Stomach (tissue), 9 donors: ENCODE data around the gene G0S2. TPM values are rescaled to one million over a fixed set of nuclear protein-coding genes. Genes with fewer than 3 reads are reported as not detected.
A peak's percentile ranks its signal among the peaks of the same experiment; 100 is the strongest.

Experiments
- DNase-seq, 2 donors: peaks; one replicate each; pipeline versions ENCODE4 v3.0.0 to v3.0.0-alpha.2; 2013 to 2019
- H3K27ac ChIP-seq, 5 donors: fragments of 200-600 bp in 4 of 5; sonication (generic) in 4 of 5; one replicate each; pipeline ENCODE4 v1.5.1; 2013 to 2019; ENCODE audit warnings: mild to moderate bottlenecking in 1 of 5, moderate library complexity in 1 of 5
- H3K27me3 ChIP-seq, 3 donors: fragments of 200-600 bp; sonication (generic); one replicate each; pipeline ENCODE4 v1.5.1; 2017 to 2019; ENCODE audit warnings: mixed run types in 1 of 3
- H3K36me3 ChIP-seq, 4 donors: fragments of 200-600 bp; sonication (generic); 1 replicate in 3 of 4; 2 replicates in 1 of 4; pipeline ENCODE4 v1.5.1; 2016 to 2019
- H3K4me1 ChIP-seq, 4 donors: fragments of 200-600 bp; sonication (generic); one replicate each; pipeline ENCODE4 v1.5.1; 2016 to 2019
- H3K4me3 ChIP-seq, 4 donors: fragments of 200-600 bp; sonication (generic) in 3 of 4; one replicate each; pipeline ENCODE4 v1.5.1; 2016 to 2019; ENCODE audit warnings: mild to moderate bottlenecking in 1 of 4
- H3K9me3 ChIP-seq, 4 donors: fragments of 200-600 bp; sonication (generic); one replicate each; pipeline ENCODE4 v1.5.1; 2016 to 2019
- EP300 ChIP-seq: sonication (generic); formaldehyde crosslinking; IDR thresholded peaks from one replicate; pipeline ENCODE4 v1.6.1; 2017; ENCODE audit warnings: antibody characterized with exemption
- POLR2A ChIP-seq, 4 donors: fragments of 450-650 bp; IDR thresholded peaks; one replicate each; pipeline ENCODE4 v1.6.1; 2016; ENCODE audit warnings: antibody characterized with exemption in 4 of 4, control low read depth in 2 of 4, mild to moderate bottlenecking in 1 of 4, moderate library complexity in 1 of 4
- POLR2AphosphoS5 ChIP-seq, 3 donors: sonication (generic); formaldehyde crosslinking; IDR thresholded peaks; one replicate each; pipeline ENCODE4 v1.6.1; 2016; ENCODE audit warnings: antibody characterized with exemption in 3 of 3
- WGBS, 5 donors: extraction: QIAGEN DNeasy Blood & Tissue Kit in 3 of 5; methylation state at CpG; one replicate each; pipeline versions ENCODE4 v1.1.5 to v1.1.7; 2013 to 2018; 5-methylcytosine and 5-hydroxymethylcytosine counted together
- intact Hi-C: fragments of 100-400 bp; cut with DNase I; formaldehyde crosslinking; loops from one replicate; pipeline ENCODE4 v1.15.1; 2023; ENCODE audit warnings: low total_unique reads
- polyA plus RNA-seq, 3 donors: library from polyadenylated mRNA; stranded (reverse); fragments of 200-250 nt; gene quantifications; one replicate each; pipeline ENCODE4 v1.2.3, GENCODE V29; 2013
- total RNA-seq, 5 donors: library from RNA; depleted of rRNA; stranded (reverse); fragments of >200 nt; gene quantifications; one replicate each; pipeline versions ENCODE4 v1.1.0 to v1.2.3, GENCODE V29; 2014 to 2016
- TF ChIP-seq, protein P1 (sequence below), 7 experiments: fragments of 450-650 bp in 4 of 7; fragments of 200-600 bp in 3 of 7; sonication (generic) in 3 of 7; IDR thresholded peaks; one replicate each; pipeline ENCODE4 v1.5.1; 2016 to 2019; ENCODE audit warnings: antibody characterized with exemption in 7 of 7, control low read depth in 2 of 7, mild to moderate bottlenecking in 1 of 7
- donor health status: healthy with polysubstance abuse.
- donor health status: Bipolar disorder and iron deficiency.
- donor health status: healthy.

Gene G0S2
- total and polyA plus RNA-seq, 8 donors: 11.0 to 227 (median 49.1) TPM; not detected in 1

DNA sequence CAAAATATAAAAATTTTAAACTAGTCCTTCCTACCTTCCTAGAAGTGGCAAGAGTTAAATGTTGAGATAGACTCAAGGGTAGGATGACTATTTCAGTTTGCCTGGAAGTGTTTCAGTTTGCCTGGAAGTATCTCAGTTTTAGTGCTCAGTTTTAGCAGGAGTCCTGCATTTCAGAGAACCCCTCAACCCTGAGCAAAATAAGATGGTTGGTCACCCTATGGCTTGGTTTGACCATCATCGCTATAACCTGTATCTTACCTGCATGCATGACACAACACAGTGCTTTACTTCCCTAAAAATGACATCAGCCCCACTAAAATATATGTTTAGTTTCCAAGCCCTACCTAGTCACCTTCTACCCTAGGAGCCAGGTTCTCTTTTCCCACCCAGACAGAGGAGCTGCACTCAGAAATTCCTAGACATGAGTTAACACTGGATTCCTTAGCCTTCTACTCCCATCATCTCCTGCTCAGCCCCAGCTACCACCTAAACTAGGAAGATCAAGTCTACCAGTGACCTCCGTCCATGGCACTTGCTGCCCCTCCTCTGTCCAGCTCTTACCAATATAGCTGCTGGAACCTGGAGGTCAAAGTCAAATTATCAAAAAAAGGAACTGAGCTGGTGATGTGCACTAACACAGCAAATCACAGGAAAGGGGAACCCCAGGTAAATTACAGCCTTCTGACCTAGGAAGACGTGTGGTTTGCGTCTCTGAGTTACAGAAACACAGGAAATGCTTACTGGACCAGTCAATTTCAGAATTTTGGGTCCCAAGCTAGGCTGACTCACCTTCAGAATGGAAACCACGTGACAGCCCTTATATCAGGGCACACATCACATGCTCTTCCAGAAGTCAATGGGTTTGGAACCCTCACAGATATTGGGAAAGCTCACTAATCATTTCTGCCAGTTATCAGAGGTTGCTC lies 2.2 kb upstream of the G0S2 start:
- H3K27ac ChIP-seq: peak overlapping the region; percentile 61 to 84 (median 76)
- peaks cover 22 to 41% (median 33%) of the 10 kb centered on the region in 4 donors for H3K4me1 ChIP-seq
- no peak for DNase-seq
- intact Hi-C loops: no loop called here
- H3K27me3 ChIP-seq: peaks cover 0 to 7% (median 0%) of the 10 kb centered on the region in 3 donors
- no peaks in the 10 kb centered on the region for H3K9me3 ChIP-seq
- no peak for TF ChIP-seq POLR2A (IDR thresholded peaks at IDR 0.05)
- no peak for TF ChIP-seq EP300
- peak in 1 of 3 donors; percentile 22 for TF ChIP-seq POLR2AphosphoS5 (IDR thresholded peaks at IDR 0.05)
- no peak overlapping the region for H3K4me3 ChIP-seq
- H3K36me3 ChIP-seq: no peaks in the 10 kb centered on the region
- WGBS, 5 donors: 39 to 55% (median 46%) methylated on average over 5 of the region's 5 CpGs

DNA sequence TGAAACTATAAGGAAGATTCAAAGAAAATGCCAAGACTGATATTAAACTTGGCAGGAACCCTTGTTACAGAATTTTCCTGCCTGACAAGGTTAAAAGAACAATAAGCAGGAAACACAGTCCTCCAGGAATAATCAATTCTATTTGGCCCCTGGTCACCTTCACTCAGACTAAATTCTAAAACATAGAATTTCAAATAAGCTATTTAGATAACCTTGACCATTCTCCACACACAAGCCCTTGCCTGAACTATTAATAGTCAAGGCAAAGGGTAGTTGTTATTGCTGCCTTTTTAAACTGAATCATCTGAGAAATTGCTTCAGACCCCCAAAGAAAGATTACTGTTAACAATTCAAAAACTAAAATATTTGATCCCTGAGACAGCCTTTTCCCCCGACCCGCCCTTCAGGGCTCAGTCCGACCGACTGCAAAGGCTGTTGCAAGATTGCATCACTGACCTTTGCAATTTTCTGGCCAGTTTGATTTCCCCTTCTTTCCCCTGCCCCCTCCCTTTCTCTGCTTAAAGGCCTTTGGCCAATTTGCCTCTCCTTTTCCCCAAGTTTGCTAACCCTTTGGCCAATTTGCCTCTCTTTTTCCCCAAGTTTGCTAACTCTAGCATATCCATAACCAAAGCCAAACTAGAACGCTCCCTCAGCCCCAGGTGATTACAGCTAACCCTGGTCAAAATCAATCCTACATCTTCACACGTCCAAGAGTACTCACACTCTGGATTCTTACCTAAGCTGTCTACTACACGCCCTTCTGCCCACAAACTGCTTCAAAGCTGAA lies 1.4 kb upstream of the G0S2 start:
- Histone ChIP-seq H3K4me3 (no peak overlapping the region), H3K27me3 (peaks cover 0 to 7% (median 0%) of the 10 kb centered on the region in 3 donors), H3K4me1 (peaks cover 22 to 41% (median 33%) of the 10 kb centered on the region in 4 donors), H3K36me3 (no peaks in the 10 kb centered on the region), H3K9me3 (no peaks in the 10 kb centered on the region), H3K27ac (peak overlapping the region; percentile 37 to 84 (median 76))
- TF ChIP-seq POLR2AphosphoS5 (IDR thresholded peaks at IDR 0.05) (peak in 1 of 3 donors; percentile 2), EP300 (no peak)
- TF ChIP-seq, protein P1, sequence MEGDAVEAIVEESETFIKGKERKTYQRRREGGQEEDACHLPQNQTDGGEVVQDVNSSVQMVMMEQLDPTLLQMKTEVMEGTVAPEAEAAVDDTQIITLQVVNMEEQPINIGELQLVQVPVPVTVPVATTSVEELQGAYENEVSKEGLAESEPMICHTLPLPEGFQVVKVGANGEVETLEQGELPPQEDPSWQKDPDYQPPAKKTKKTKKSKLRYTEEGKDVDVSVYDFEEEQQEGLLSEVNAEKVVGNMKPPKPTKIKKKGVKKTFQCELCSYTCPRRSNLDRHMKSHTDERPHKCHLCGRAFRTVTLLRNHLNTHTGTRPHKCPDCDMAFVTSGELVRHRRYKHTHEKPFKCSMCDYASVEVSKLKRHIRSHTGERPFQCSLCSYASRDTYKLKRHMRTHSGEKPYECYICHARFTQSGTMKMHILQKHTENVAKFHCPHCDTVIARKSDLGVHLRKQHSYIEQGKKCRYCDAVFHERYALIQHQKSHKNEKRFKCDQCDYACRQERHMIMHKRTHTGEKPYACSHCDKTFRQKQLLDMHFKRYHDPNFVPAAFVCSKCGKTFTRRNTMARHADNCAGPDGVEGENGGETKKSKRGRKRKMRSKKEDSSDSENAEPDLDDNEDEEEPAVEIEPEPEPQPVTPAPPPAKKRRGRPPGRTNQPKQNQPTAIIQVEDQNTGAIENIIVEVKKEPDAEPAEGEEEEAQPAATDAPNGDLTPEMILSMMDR (IDR thresholded peaks at IDR 0.05): no peak
- WGBS, 5 donors: 25 to 49% (median 45%) methylated on average over 7 of the region's 7 CpGs
- DNase-seq: no peak
- intact Hi-C loops: no loop called here

- peak; percentile 38 to 71 for DNase-seq
- Histone ChIP-seq H3K27me3 (peaks cover 0 to 7% (median 0%) of the 10 kb centered on the region in 3 donors), H3K9me3 (no peaks in the 10 kb centered on the region), H3K27ac (peak overlapping the region; percentile 4 to 84 (median 76)), H3K4me3 (peak overlapping the region; percentile 49 to 74 (median 57)), H3K4me1 (peaks cover 22 to 41% (median 33%) of the 10 kb centered on the region in 4 donors), H3K36me3 (no peaks in the 10 kb centered on the region)
- intact Hi-C loops: no loop called here
- 2 to 8% (median 2%) methylated on average over 25 to 34 of the region's 34 CpGs for WGBS, 5 donors
- TF ChIP-seq EP300: no peak
- TF ChIP-seq POLR2A (IDR thresholded peaks at IDR 0.05): no peak
- no peak for TF ChIP-seq POLR2AphosphoS5 (IDR thresholded peaks at IDR 0.05)
- TF ChIP-seq, protein P1 (IDR thresholded peaks at IDR 0.05): no peak
These were observed 448 bp downstream of the G0S2 start for GRCh38 chr1:209675565-209676154.

DNA sequence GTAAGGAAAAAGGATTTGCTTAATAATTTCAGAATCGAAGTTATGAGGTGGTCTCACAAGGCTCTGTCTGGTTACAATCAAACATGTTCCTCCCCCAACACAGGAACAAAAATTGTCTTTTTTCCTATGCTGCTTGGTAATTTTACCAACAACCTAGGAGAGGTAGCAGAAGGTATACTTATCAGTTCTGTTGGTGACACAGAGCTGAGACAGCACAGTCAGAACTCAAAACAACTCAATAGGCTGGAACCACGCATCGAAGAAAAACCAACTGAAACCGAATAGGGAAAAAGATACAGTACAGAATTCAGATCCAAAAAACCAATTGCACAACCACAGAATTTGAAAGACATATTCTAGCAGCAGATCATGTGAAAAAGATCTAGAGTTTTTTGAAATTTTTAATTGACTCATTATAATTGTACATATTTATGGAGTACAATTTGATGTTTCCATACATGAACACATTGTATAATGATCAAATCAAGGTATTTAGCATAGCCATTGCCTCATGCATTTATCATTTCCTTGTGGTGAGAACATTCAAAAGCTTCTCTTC lies 3.8 kb downstream of the G0S2 start:
- no peak for DNase-seq
- H3K27ac ChIP-seq: no peak overlapping the region
- H3K27me3 ChIP-seq: peaks cover 0 to 7% (median 0%) of the 10 kb centered on the region in 3 donors
- H3K36me3 ChIP-seq: no peaks in the 10 kb centered on the region
- 92 to 94% (median 93%) methylated on average over 4 of the region's 4 CpGs for WGBS, 5 donors
- H3K4me1 ChIP-seq: peaks cover 18 to 30% (median 23%) of the 10 kb centered on the region in 4 donors
- intact Hi-C loops: no loop called here
- no peaks in the 10 kb centered on the region for H3K9me3 ChIP-seq
- no peak for TF ChIP-seq EP300
- TF ChIP-seq, protein P1 (IDR thresholded peaks at IDR 0.05): no peak
- H3K4me3 ChIP-seq: no peak overlapping the region
